HepG2 (cell line): ENCODE data around the gene CATSPERD. TPM values are rescaled to one million over a fixed set of nuclear protein-coding genes. Genes with fewer than 3 reads are reported as not detected.

Experiments
- CBFB ChIP-seq: sonication (generic); formaldehyde crosslinking; IDR thresholded peaks from 2 replicates; pipeline ENCODE4 v1.4.0; 2020; ENCODE audit warnings: missing genetic modification reagents
- GABPA ChIP-seq, 2 experiments: IDR thresholded peaks; 2 replicates each; pipeline ENCODE4 v1.6.1; 2011 to 2016; ENCODE audit warnings: low read depth in 2 of 2, low read length in 1 of 2, missing biosample characterization in 1 of 2, missing genetic modification characterization in 1 of 2
- HES4 ChIP-seq: sonication (generic); formaldehyde crosslinking; IDR thresholded peaks from 2 replicates; pipeline ENCODE4 v1.9.0; 2021; ENCODE audit warnings: mild to moderate bottlenecking, missing genetic modification reagents, borderline replicate concordance
- IKZF1 ChIP-seq: fragments of 450-650 bp; IDR thresholded peaks from 2 replicates; pipeline ENCODE4 v1.7.1; 2016
- KDM1A ChIP-seq: IDR thresholded peaks from 2 replicates; pipeline ENCODE4 v1.6.1; 2016; ENCODE audit warnings: missing compliant biosample characterization
- KDM4B ChIP-seq: sonication (generic); formaldehyde crosslinking; IDR thresholded peaks from 2 replicates; pipeline ENCODE4 v1.4.0; 2020; ENCODE audit warnings: missing genetic modification reagents
- MAF1 ChIP-seq: sonication (generic); formaldehyde crosslinking; IDR thresholded peaks from 2 replicates; pipeline ENCODE4 v1.5.0; 2020; ENCODE audit warnings: missing genetic modification reagents, borderline replicate concordance
- POLR2AphosphoS2 ChIP-seq: IDR thresholded peaks from 2 replicates; pipeline ENCODE4 v1.6.1; 2011; ENCODE audit warnings: low read depth, low read length, improper control_type of control experiment
- RAD51 ChIP-seq: fragments of 450-650 bp; IDR thresholded peaks from 2 replicates; pipeline ENCODE4 v1.6.1; 2016; ENCODE audit warnings: borderline replicate concordance
- RFXAP ChIP-seq: sonication (generic); formaldehyde crosslinking; IDR thresholded peaks from 2 replicates; pipeline ENCODE4 v1.4.0; 2020; ENCODE audit warnings: missing genetic modification reagents, borderline replicate concordance
- SRSF1 ChIP-seq: fragments of 200-400 bp; formaldehyde crosslinking; optimal IDR thresholded peaks from 2 replicates; pipeline ENCODE3; 2017; ENCODE audit warnings: mild to moderate bottlenecking, low read depth, low read length, moderate library complexity
- U2AF1 ChIP-seq: fragments of 200-400 bp; formaldehyde crosslinking; optimal IDR thresholded peaks from 2 replicates; pipeline ENCODE3; 2017; ENCODE audit warnings: mild to moderate bottlenecking, low read depth, low read length
- ZNF460 ChIP-seq: sonication (generic); formaldehyde crosslinking; IDR thresholded peaks from 2 replicates; pipeline ENCODE4 v1.5.1; 2020; ENCODE audit warnings: missing genetic modification reagents, mild to moderate bottlenecking, borderline replicate concordance
- ZNF563 ChIP-seq: sonication (generic); formaldehyde crosslinking; IDR thresholded peaks from 2 replicates; pipeline ENCODE4 v1.8.0; 2022; ENCODE audit warnings: mild to moderate bottlenecking, moderate library complexity, missing genetic modification reagents
- ZNF572 ChIP-seq: sonication (generic); formaldehyde crosslinking; IDR thresholded peaks from 2 replicates; pipeline ENCODE4 v1.5.1; 2020; ENCODE audit warnings: mild to moderate bottlenecking, missing genetic modification reagents
- ZNF773 ChIP-seq: sonication (generic); formaldehyde crosslinking; IDR thresholded peaks from 2 replicates; pipeline ENCODE4 v1.4.0; 2020; ENCODE audit warnings: missing genetic modification reagents, borderline replicate concordance
- ZNF781 ChIP-seq: sonication (generic); formaldehyde crosslinking; IDR thresholded peaks from 2 replicates; pipeline ENCODE4 v1.5.1; 2020; ENCODE audit warnings: borderline replicate concordance, mild to moderate bottlenecking, missing genetic modification reagents; ENCODE audit errors: not compliant biosample characterization
- polyA plus RNA-seq, 8 experiments: library from polyadenylated mRNA; depleted of rRNA in 3 of 8; stranded (reverse) in 7 of 8; unstranded in 1 of 8; fragments of >200 nt; fragmentation: Illumina TruSeq in 4 of 8; extraction: Trizol in 4 of 8; gene quantifications; 2 replicates each; pipeline versions ENCODE4 v1.2.1 to v1.2.3, GENCODE V29; 2011 to 2016; ENCODE audit warnings: low read depth in 4 of 8, missing spikeins in 1 of 8, mixed read lengths in 1 of 8; ENCODE audit not compliant: insufficient read depth in 1 of 8
- total RNA-seq, 5 experiments: library from RNA; depleted of rRNA; stranded (reverse); fragments of >200 nt; fragmentation: Illumina TruSeq; extraction: Trizol; gene quantifications; 2 replicates each; pipeline ENCODE4 v1.2.3, GENCODE V29; 2016; ENCODE audit warnings: low read depth in 1 of 5
- TF ChIP-seq, protein P1 (sequence below): sonication (generic); formaldehyde crosslinking; IDR thresholded peaks from 2 replicates; pipeline ENCODE4 v1.5.1; 2020; ENCODE audit warnings: mild to moderate bottlenecking, moderate library complexity, missing genetic modification reagents
- TF ChIP-seq, protein P2 (sequence below): sonication (generic); formaldehyde crosslinking; IDR thresholded peaks from 2 replicates; pipeline ENCODE4 v1.4.0; 2020; ENCODE audit warnings: mild to moderate bottlenecking, missing genetic modification reagents

The CATSPERD gene
- total and polyA plus RNA-seq, 2 of the 13 experiments (the other 11 are each of a cell fraction or from before 2014, with no cell fraction given) = 0.04 TPM; not detected in 1

DNA sequence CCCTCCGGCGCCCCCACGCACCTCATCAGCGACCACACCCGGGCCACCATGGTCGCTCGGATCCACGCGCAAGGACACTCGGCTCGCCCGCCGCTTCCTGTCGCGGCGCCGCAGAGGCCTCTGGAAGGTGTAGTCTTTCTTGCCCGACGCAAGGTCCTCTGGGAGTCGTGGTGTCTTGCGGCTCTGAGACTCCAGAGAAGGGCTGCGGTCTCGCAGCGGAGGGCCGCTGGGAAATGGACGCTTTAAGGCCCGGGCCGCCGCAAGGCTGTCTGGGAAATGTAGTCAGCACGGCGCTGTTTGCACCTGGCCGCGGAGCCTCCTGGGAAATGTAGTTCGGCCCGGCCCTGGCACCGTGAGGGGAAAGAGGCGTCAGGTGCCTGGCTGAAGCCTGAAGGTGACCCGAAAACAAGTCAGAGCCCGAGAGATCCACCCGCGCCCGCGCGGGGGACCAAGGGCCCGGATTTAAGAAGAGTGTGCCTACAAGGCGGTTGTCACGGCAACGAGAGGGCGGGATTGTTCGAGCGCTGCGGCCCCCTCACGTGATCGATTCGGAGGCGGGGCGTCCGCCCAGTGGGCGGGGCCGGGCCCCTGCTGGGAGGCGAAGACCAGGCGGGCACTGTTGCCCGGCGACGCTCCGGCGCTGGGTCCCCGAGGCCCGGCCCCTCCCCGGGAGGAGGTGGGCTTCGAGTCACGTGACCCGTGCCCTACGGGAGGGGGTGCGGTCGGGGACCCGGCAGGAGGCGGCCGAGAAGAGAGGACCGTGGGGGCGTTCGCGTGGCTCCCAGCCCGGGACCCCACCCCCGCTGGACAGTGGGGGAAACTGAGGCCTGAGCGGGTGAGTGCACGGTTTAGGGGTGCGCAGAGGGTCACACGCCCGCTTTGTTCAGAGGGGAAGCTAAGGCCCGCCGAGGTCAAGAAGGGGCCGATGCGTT lies 39.7 kb upstream of the CATSPERD start, which contains the start of the genes HSD11B1L and MICOS13 (continued):
- TF ChIP-seq RAD51 = peak; percentile 95
- TF ChIP-seq, protein P1, sequence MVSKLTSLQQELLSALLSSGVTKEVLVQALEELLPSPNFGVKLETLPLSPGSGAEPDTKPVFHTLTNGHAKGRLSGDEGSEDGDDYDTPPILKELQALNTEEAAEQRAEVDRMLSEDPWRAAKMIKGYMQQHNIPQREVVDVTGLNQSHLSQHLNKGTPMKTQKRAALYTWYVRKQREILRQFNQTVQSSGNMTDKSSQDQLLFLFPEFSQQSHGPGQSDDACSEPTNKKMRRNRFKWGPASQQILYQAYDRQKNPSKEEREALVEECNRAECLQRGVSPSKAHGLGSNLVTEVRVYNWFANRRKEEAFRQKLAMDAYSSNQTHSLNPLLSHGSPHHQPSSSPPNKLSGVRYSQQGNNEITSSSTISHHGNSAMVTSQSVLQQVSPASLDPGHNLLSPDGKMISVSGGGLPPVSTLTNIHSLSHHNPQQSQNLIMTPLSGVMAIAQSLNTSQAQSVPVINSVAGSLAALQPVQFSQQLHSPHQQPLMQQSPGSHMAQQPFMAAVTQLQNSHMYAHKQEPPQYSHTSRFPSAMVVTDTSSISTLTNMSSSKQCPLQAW (CRISPR knock-in tag) = peak; percentile 89
- no peak for TF ChIP-seq HES4 (CRISPR knock-in tag)
- TF ChIP-seq IKZF1 = no peak
- 0 out of 2 replicates have a peak, but pooled peaks have one; percentile 28 for TF ChIP-seq CBFB (CRISPR knock-in tag)
- no peak for TF ChIP-seq U2AF1
- TF ChIP-seq KDM1A (CRISPR knock-in tag) = no peak
- TF ChIP-seq ZNF781 (CRISPR knock-in tag) = no peak
- TF ChIP-seq ZNF460 = no peak; the same call in 1 of the 2 replicates
- no peak for TF ChIP-seq ZNF572 (CRISPR knock-in tag)
- 0 out of 2 replicates have a peak, but pooled peaks have one; percentile 33 for TF ChIP-seq RFXAP (CRISPR knock-in tag)
- 0 out of 2 replicates have a peak, but pooled peaks have one; percentile 5 for TF ChIP-seq KDM4B
- peak; percentile 75 for TF ChIP-seq GABPA (IDR thresholded peaks at IDR 0.05; ENCODE audit: low read depth, low read length)
- peak; percentile 94 for TF ChIP-seq GABPA (CRISPR knock-in tag; IDR thresholded peaks at IDR 0.05; ENCODE audit: low read depth)
- peak; percentile 37; the same call in 1 of the 2 replicates for TF ChIP-seq ZNF773
- TF ChIP-seq ZNF563 (CRISPR knock-in tag) = peak; percentile 60; the same call in 1 of the 2 replicates
- TF ChIP-seq, protein P2, sequence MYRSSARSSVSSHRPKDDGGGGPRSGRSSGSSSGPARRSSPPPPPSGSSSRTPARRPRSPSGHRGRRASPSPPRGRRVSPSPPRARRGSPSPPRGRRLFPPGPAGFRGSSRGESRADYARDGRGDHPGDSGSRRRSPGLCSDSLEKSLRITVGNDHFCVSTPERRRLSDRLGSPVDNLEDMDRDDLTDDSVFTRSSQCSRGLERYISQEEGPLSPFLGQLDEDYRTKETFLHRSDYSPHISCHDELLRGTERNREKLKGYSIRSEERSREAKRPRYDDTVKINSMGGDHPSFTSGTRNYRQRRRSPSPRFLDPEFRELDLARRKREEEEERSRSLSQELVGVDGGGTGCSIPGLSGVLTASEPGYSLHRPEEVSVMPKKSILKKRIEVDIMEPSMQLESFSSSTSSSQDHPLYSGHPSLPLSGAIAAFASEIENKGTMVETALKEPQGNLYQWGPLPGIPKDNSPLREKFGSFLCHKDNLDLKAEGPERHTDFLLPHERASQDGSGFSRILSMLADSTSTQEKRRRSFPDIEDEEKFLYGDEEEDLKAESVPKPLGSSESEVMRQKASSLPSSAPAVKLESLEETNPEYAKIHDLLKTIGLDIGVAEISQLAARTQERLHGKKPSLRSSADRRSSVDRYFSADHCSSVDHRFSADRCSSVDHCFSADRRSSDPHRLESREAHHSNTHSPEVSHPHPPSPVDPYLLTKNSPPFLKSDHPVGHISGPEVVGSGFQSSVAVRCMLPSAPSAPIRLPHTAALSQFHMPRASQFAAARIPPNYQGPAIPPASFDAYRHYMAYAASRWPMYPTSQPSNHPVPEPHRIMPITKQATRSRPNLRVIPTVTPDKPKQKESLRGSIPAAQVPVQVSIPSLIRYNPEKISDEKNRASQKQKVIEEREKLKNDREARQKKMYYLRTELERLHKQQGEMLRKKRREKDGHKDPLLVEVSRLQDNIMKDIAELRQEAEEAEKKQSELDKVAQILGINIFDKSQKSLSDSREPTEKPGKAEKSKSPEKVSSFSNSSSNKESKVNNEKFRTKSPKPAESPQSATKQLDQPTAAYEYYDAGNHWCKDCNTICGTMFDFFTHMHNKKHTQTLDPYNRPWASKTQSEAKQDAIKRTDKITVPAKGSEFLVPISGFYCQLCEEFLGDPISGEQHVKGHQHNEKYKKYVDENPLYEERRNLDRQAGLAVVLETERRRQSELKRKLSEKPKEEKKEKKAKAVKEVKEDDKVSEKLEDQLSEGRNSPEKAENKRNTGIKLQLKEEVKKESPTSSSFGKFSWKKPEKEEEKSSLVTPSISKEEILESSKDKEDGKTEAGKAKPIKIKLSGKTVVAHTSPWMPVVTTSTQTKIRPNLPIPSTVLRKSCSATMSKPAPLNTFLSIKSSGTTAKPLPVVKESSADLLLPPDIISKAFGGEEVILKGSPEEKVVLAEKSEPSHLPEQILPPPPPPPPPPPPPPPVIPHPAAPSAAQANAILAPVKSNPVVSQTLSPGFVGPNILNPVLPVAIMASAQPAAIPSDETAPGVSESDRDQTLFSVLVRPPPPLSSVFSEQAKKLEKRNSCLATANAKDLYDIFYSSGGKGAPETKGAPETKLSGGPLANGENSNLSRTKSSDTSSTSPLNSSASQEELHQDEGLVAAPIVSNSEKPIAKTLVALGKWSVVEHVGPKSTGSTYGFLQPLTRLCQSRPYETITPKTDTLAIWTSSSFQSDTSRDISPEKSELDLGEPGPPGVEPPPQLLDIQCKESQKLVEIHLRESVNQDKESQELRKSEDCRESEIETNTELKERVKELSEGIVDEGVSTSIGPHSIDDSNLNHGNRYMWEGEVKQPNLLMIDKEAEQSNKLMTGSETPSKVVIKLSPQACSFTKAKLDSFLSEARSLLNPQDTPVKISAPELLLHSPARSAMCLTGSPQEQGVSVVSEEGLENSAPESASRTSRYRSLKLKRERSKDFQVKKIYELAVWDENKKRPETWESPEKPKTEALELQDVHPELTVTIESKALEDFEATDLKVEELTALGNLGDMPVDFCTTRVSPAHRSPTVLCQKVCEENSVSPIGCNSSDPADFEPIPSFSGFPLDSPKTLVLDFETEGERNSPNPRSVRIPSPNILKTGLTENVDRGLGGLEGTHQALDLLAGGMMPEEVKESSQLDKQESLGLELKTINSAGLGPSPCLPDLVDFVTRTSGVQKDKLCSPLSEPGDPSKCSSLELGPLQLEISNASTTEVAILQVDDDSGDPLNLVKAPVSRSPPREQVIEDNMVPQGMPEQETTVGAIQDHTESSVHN (CRISPR knock-in tag) = no peak
- TF ChIP-seq MAF1 (CRISPR knock-in tag) = peak; percentile 77; the same call in 1 of the 2 replicates
- TF ChIP-seq SRSF1 = peak; percentile 26
- TF ChIP-seq POLR2AphosphoS2 = no peak
